H1 (cell line): Measurements from ENCODE around the gene ZNF469. TPM values are rescaled to one million over a fixed set of nuclear protein-coding genes. Genes with fewer than 3 reads are reported as not detected.

Experiments used
- CTCF ChIA-PET: fragments of 300-600 bp; sonication (Branson Sonifier 250); formaldehyde crosslinking; loops from one replicate; lab custom pipeline; 2021; ENCODE audit not compliant: partially characterized antibody; lab: Charles Lee
- POLR2A ChIA-PET: fragments of 300-600 bp; sonication (Branson Sonifier 250); formaldehyde crosslinking; loops from one replicate; lab custom pipeline; 2021; ENCODE audit warnings: inconsistent platforms; ENCODE audit not compliant: partially characterized antibody; lab: Charles Lee
- DNase-seq, 2 experiments: peaks; one replicate each; pipeline versions ENCODE4 v3.0.0 to v3.0.0-alpha.2; 2010 to 2022; ENCODE audit warnings: low spot score in 2 of 2, low read depth in 1 of 2, mixed read lengths in 1 of 2
- FAIRE-seq: peaks from 2 replicates; lab custom pipeline; 2011; peaks lifted over from hg19 to GRCh38; lab: Jason Lieb, UNC
- H2AFZ ChIP-seq: 2 replicates; pipeline ENCODE4 v1.8.1; 2012; ENCODE audit warnings: low read length, inconsistent platforms
- H2AK5ac ChIP-seq: 2 replicates; pipeline ENCODE4 v1.6.1; 2013; ENCODE audit warnings: low read depth, low read length
- H2BK120ac ChIP-seq: replicated peaks from 2 replicates; pipeline ENCODE3; 2013; ENCODE audit warnings: low read depth, low read length, inconsistent platforms
- H2BK12ac ChIP-seq: 2 replicates; pipeline ENCODE4 v1.6.1; 2013; ENCODE audit warnings: low read depth, low read length
- H2BK15ac ChIP-seq: 2 replicates; pipeline ENCODE4 v1.6.1; 2013; ENCODE audit warnings: low read length
- H2BK20ac ChIP-seq: 2 replicates; pipeline ENCODE4 v1.6.1; 2013; ENCODE audit warnings: low read length
- H2BK5ac ChIP-seq: 2 replicates; pipeline ENCODE4 v1.6.1; 2013; ENCODE audit warnings: low read depth, low read length
- H3K14ac ChIP-seq: 2 replicates; pipeline ENCODE4 v1.6.1; 2013; ENCODE audit warnings: inconsistent platforms; ENCODE audit not compliant: insufficient read length
- H3K18ac ChIP-seq: 2 replicates; pipeline ENCODE4 v1.6.1; 2013; ENCODE audit warnings: low read length; ENCODE audit errors: extremely low read depth
- H3K23ac ChIP-seq: 2 replicates; pipeline ENCODE4 v1.6.1; 2013; ENCODE audit warnings: inconsistent platforms; ENCODE audit not compliant: insufficient read length
- H3K23me2 ChIP-seq: 2 replicates; pipeline ENCODE4 v1.6.1; 2013; ENCODE audit warnings: low read depth, low read length
- H3K27ac ChIP-seq: 2 replicates; pipeline ENCODE4 v1.6.1; 2011; ENCODE audit warnings: low read depth, low read length, inconsistent platforms
- H3K27me3 ChIP-seq, 4 experiments: replicated peaks in 1 of 4; 1 replicate in 1 of 4; 2 replicates in 3 of 4; pipeline versions ENCODE4 v1.6.1 to v1.8.1; 2011 to 2013; ENCODE audit warnings: low read length in 3 of 4, mild to moderate bottlenecking in 3 of 4, inconsistent platforms in 2 of 4, mixed read lengths in 2 of 4, moderate library complexity in 1 of 4; ENCODE audit not compliant: control insufficient read depth in 3 of 4, insufficient read depth in 3 of 4; ENCODE audit errors: extremely low read depth in 1 of 4
- H3K36me3 ChIP-seq, 4 experiments: 2 replicates each; pipeline versions ENCODE4 v1.6.1 to v1.8.1; 2011 to 2013; ENCODE audit warnings: mild to moderate bottlenecking in 4 of 4, low read length in 3 of 4, moderate library complexity in 2 of 4, control low read depth in 1 of 4, inconsistent platforms in 1 of 4; ENCODE audit not compliant: insufficient read depth in 4 of 4, control insufficient read depth in 2 of 4
- H3K4ac ChIP-seq: replicated peaks from 2 replicates; pipeline ENCODE3; 2013; ENCODE audit warnings: low read length, low read depth, mixed read lengths, inconsistent platforms; ENCODE audit not compliant: insufficient read length
- H3K4me1 ChIP-seq, 4 experiments: replicated peaks in 1 of 4; 1 replicate in 1 of 4; 2 replicates in 3 of 4; pipeline versions ENCODE4 v1.6.1 to v1.8.1; 2011 to 2013; ENCODE audit warnings: low read length in 3 of 4, inconsistent platforms in 2 of 4, mixed read lengths in 1 of 4; ENCODE audit not compliant: insufficient read depth in 4 of 4, control insufficient read depth in 3 of 4
- H3K4me2 ChIP-seq, 2 experiments: 2 replicates each; pipeline versions ENCODE4 v1.6.1 to v1.8.1; 2011 to 2013; ENCODE audit warnings: low read depth in 2 of 2, low read length in 2 of 2, control low read depth in 1 of 2, inconsistent platforms in 1 of 2, mild to moderate bottlenecking in 1 of 2; ENCODE audit not compliant: insufficient read depth in 1 of 2
- H3K4me3 ChIP-seq, 4 experiments: fragments of 200-600, 300-600 bp in 1 of 4; sonication (generic), shearing (Covaris generic), sonication (Bioruptor Twin) in 1 of 4; 2 replicates each; pipeline versions ENCODE4 v1.5.1 to v1.8.1; 2011 to 2016; ENCODE audit warnings: low read length in 4 of 4, low read depth in 3 of 4, control low read depth in 2 of 4, inconsistent platforms in 2 of 4, mild to moderate bottlenecking in 2 of 4, mixed read lengths in 1 of 4, moderate library complexity in 1 of 4; ENCODE audit not compliant: insufficient read depth in 2 of 4; ENCODE audit errors: extremely low read depth in 1 of 4
- H3K56ac ChIP-seq: replicated peaks from 2 replicates; pipeline ENCODE3; 2013; ENCODE audit warnings: low read depth, mild to moderate bottlenecking, mixed read lengths, low read length, inconsistent platforms; ENCODE audit not compliant: insufficient read length
- H3K79me1 ChIP-seq: 2 replicates; pipeline ENCODE4 v1.6.1; 2013; ENCODE audit warnings: low read depth, low read length, control low read depth
- H3K79me2 ChIP-seq, 2 experiments: 2 replicates each; pipeline versions ENCODE4 v1.6.1 to v1.8.1; 2012 to 2013; ENCODE audit warnings: low read length in 2 of 2, mild to moderate bottlenecking in 2 of 2, inconsistent platforms in 1 of 2; ENCODE audit not compliant: insufficient read depth in 2 of 2, control insufficient read depth in 1 of 2
- H3K9ac ChIP-seq, 4 experiments: replicated peaks in 1 of 4; 1 replicate in 1 of 4; 2 replicates in 3 of 4; pipeline versions ENCODE4 v1.6.1 to v1.8.1; 2011 to 2013; ENCODE audit warnings: low read depth in 3 of 4, low read length in 3 of 4, control low read depth in 2 of 4, mild to moderate bottlenecking in 2 of 4, moderate library complexity in 2 of 4, inconsistent platforms in 1 of 4; ENCODE audit errors: extremely low read depth in 1 of 4
- H3K9me3 ChIP-seq, 2 experiments: 2 replicates each; pipeline versions ENCODE4 v1.6.1 to v1.8.1; 2012 to 2013; ENCODE audit warnings: mild to moderate bottlenecking in 2 of 2, moderate library complexity in 2 of 2, control low read depth in 1 of 2, inconsistent platforms in 1 of 2, low read depth in 1 of 2, low read length in 1 of 2, mixed read lengths in 1 of 2; ENCODE audit not compliant: insufficient read depth in 2 of 2
- H4K20me1 ChIP-seq, 2 experiments: replicated peaks in 1 of 2; 2 replicates each; pipeline versions ENCODE3 to v1.8.1; 2011 to 2013; ENCODE audit warnings: inconsistent platforms in 2 of 2, low read length in 2 of 2, mild to moderate bottlenecking in 1 of 2; ENCODE audit not compliant: insufficient read depth in 2 of 2, control insufficient read depth in 1 of 2
- H4K5ac ChIP-seq: 2 replicates; pipeline ENCODE4 v1.6.1; 2013; ENCODE audit warnings: low read length, low read depth, mixed read lengths, inconsistent platforms; ENCODE audit not compliant: insufficient read length
- H4K8ac ChIP-seq: 2 replicates; pipeline ENCODE4 v1.8.0; 2013; ENCODE audit warnings: mild to moderate bottlenecking, moderate library complexity, low read length, inconsistent platforms; ENCODE audit not compliant: insufficient read depth; ENCODE audit errors: extremely low read depth
- H4K91ac ChIP-seq: replicated peaks from 2 replicates; pipeline ENCODE3; 2013; ENCODE audit warnings: low read length, mixed read lengths, inconsistent platforms; ENCODE audit not compliant: insufficient read length
- BRCA1 ChIP-seq: IDR thresholded peaks from 2 replicates; pipeline ENCODE4 v1.6.1; 2012; ENCODE audit warnings: low read depth, low read length, improper control_type of control experiment
- CHD1 ChIP-seq: IDR thresholded peaks from 2 replicates; pipeline ENCODE4 v1.6.1; 2012; ENCODE audit warnings: low read depth, low read length, improper control_type of control experiment
- GABPA ChIP-seq: IDR thresholded peaks from 2 replicates; pipeline ENCODE4 v1.6.1; 2011; ENCODE audit warnings: mild to moderate bottlenecking, low read length, moderate library complexity, borderline replicate concordance; ENCODE audit not compliant: insufficient read depth
- RBBP5 ChIP-seq: IDR thresholded peaks from 2 replicates; pipeline ENCODE4 v1.7.1; 2012; ENCODE audit warnings: low read depth, mild to moderate bottlenecking, inconsistent platforms, low read length, moderate library complexity, borderline replicate concordance
- WGBS, 2 experiments: shearing (Covaris generic) in 1 of 2; methylation state at CpG; one replicate each; pipeline versions ENCODE4 v1.1.6 to v1.1.7; 2013 to 2015; ENCODE audit warnings: low lambda C conversion rate in 2 of 2, mixed read lengths in 2 of 2, inconsistent platforms in 1 of 2, low coverage in 1 of 2, missing lambda C conversion rate in 1 of 2; ENCODE audit not compliant: insufficient replicate concordance in 2 of 2, insufficient coverage in 1 of 2, insufficient read length in 1 of 2; ENCODE audit errors: extremely low coverage in 1 of 2, missing lambda C conversion rate in 1 of 2; 5-methylcytosine and 5-hydroxymethylcytosine counted together
- polyA plus RNA-seq, 7 experiments: library from polyadenylated mRNA; depleted of rRNA in 3 of 7; stranded (reverse) in 5 of 7; unstranded in 2 of 7; fragments of >200 nt in 5 of 7; fragments of 200-250 nt in 2 of 7; gene quantifications; 1 replicate in 5 of 7; 2 replicates in 1 of 7; 4 replicates in 1 of 7; pipeline versions ENCODE4 v1.2.1 to v1.2.3, GENCODE V29; 2011 to 2013; ENCODE audit warnings: missing spikeins in 2 of 7, mixed read lengths in 2 of 7
- total RNA-seq: library from RNA; stranded (reverse); fragmentation: NEBNext Ultra II Directional; extraction: Animal tissue kit (Norgen Biotek cat#: 25700); gene quantifications from 2 replicates; pipeline ENCODE4 v1.2.1, GENCODE V29; 2021

Gene ZNF469
- total and polyA plus RNA-seq, 2 of the 8 experiments (the other 6 are each of a cell fraction or from before 2014, with no cell fraction given), result 0.30 to 1.8 TPM

GRCh38 chr16:88400186-88400585 lies 17.4 kb downstream of the ZNF469 start:
- Histone ChIP-seq H3K23ac (no peak overlapping the region), H3K14ac (no peak overlapping the region), H2AFZ (no peak overlapping the region), H3K4ac (no peak overlapping the region), H2BK20ac (no peak overlapping the region), H2BK15ac (no peak overlapping the region), H3K18ac (no peak overlapping the region), H3K56ac (no peak overlapping the region), H3K9ac (no peak overlapping the region), H3K79me2 (no peaks in the 10 kb centered on the region), H4K20me1 (peaks cover 0 to 6% of the 10 kb centered on the region in 2 experiments), H3K27ac (no peak overlapping the region), H2BK120ac (no peak overlapping the region), H3K4me1 (no peaks in the 10 kb centered on the region), H3K79me1 (no peaks in the 10 kb centered on the region), H3K9me3 (peaks cover 7 to 13% of the 10 kb centered on the region in 2 experiments; a peak in 2 of 4 replicates), H2BK12ac (no peak overlapping the region), H4K8ac (no peak overlapping the region), H3K27me3 (no peaks in the 10 kb centered on the region), H4K91ac (no peak overlapping the region), H3K23me2 (peaks cover 11% of the 10 kb centered on the region; the same call in 1 of the 2 replicates), H4K5ac (no peak overlapping the region), H2BK5ac (no peak overlapping the region), H3K36me3 (no peaks in the 10 kb centered on the region), H3K4me3 (no peak overlapping the region), H3K4me2 (no peak overlapping the region), H2AK5ac (no peak overlapping the region)
- FAIRE-seq (no peak), DNase-seq (no peak)
- ChIA-PET POLR2A (no interaction called here), CTCF (interaction anchor here (0.6 to 2.0 kb wide), 4 partner anchors 9 to 43 kb away, joined by 3 to 5 read pairs (median 4); no protein-coding TSS in a partner anchor)
- 79% methylated on average over 9 of the region's 9 CpGs; no CpG with 5 or more reads in 1 of the 2 experiments for WGBS, 2 experiments
- TF ChIP-seq GABPA (no peak), RBBP5 (no peak), CHD1 (no peak), BRCA1 (no peak)
